ENCODE data around the gene LHX3. TPM values are rescaled to one million over a fixed set of nuclear protein-coding genes. Genes with fewer than 3 reads are reported as not detected.

LHX3 gene
- total RNA-seq, 1 donor from 2014 or later, result 0.07 TPM

DNA sequence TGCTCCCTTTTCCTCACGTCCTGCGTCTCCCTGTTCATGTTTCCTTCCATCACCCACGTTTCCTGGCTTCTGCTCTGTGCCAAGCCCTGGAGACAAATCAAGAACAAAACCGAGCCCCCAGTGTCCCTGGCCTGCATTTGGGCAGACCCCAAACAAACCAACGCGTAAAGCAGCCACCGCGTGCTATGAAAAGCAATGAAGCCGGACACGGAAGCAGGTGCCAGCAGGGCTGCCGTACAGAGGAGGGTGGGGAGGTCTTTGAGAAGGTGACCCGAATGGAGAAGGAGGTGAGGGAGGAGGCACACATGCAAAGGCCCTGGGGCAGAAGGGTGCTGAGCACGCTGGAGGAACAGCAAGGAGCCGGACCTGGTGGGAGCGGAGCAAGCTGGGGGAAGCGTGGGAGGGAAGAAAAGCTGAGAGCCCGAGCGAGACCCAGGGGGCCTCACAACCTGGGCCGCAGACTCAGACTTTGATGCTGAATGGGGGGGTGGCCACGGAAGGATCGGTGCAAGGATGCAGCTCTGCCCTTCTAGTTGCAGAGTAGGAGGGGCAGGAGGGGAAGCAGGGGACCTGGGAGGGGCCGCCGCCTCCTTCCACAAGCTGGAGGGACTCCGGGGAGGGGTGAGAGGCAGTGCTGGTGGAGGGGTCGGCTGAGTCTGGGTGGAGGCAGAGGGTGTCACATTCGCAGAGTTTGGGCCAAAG is 42.1 kb upstream of the LHX3 start:
- H3K27ac Mint-ChIP-seq (ENCODE audit: unreplicated experiment), result no peak overlapping the region
- DNase-seq (ENCODE audit: low read depth, low spot score), result no peak
- H3K4me3 Mint-ChIP-seq, result peak overlapping the region; percentile 85
- no peaks in the 10 kb centered on the region for H3K36me3 Mint-ChIP-seq (ENCODE audit: low read depth)
- TF ChIP-seq CTCF (conservative IDR thresholded peaks at IDR 0.05), result no peak
- no peaks in the 10 kb centered on the region for H3K9me3 Mint-ChIP-seq
- H3K27me3 Mint-ChIP-seq (ENCODE audit: low read depth), result no peaks in the 10 kb centered on the region
- peaks cover 31% of the 10 kb centered on the region for H3K4me1 Mint-ChIP-seq

DNA sequence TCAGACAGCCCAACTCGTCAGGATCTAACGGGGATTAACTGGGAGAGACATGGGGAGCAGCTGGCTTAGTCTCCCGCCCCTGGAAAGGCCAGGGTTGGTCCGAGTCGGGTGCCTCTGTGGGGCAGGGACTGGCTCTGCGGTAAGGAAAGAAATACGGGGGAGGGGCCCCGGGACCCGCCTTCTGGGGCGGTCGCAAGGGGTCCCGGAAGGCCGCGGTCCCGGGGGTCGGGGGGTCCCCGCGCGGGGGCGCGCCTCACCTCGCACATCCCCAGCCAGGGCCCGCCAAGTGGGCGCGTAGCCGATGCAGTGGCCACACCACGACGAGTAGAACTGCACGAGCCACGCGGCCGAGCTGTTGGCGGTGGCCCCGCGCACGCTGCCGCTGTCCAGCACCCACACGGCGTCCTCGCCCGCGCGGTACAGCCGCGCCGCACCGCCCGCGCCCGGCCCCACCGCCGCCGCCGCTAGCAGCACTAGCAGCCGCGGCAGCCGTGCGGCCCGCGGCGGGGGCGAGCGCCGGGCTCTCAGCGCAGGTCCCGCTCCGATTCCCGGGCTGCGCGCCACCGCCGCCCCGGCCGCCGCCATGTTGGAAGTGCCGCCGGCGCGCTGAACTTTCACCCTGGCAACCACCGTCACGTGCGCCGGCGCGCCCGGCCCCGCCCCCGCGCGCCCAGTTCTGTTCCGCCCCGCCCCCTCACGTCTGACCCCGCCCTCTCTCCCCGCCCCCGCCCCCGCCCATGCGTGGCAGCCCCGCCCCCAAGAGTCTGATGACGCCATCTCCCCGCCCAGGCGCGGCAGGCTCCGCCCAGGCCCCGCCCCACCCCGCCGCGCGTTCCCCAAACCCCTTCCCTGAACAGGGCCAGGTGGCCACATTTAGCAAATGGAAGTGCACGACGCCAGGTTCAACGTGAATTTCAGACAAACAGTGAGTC is 40.6 kb upstream of the LHX3 start, which contains the start of gene QSOX2:
Gene QSOX2 (minus strand): TSS at position 594 of the 932 bp plus-strand sequence. CDS start 9 bp downstream, at position 585.
- Mint-ChIP-seq H3K27me3 (ENCODE audit: low read depth) (no peaks in the 10 kb centered on the region), H3K4me3 (peak within 1 kb of the TSS; percentile 97), H3K4me1 (peaks cover 35% of the 10 kb centered on the region), H3K36me3 (ENCODE audit: low read depth) (no peaks in the 10 kb centered on the region), H3K27ac (ENCODE audit: unreplicated experiment) (peak within 1 kb of the TSS; percentile 85), H3K9me3 (no peaks in the 10 kb centered on the region)
- no peak for TF ChIP-seq CTCF (conservative IDR thresholded peaks at IDR 0.05)
- DNase-seq (ENCODE audit: low read depth, low spot score), result peak; percentile 79

DNA sequence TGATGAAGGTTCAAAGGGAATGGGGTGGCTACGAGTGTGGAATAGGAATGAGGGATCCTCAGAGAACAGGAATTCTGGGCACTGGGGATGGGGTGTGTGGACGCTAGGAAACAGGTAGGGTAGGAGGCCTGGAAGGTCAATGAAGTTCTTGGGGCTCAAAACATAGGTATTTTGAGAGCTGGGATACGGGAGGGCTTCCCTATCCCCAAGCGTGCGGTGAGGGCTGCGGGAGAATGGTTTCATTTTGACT is 40.0 kb upstream of the LHX3 start:
- Mint-ChIP-seq H3K27me3 (ENCODE audit: low read depth) (no peaks in the 10 kb centered on the region), H3K9me3 (no peaks in the 10 kb centered on the region), H3K36me3 (ENCODE audit: low read depth) (no peaks in the 10 kb centered on the region), H3K27ac (ENCODE audit: unreplicated experiment) (peak overlapping the region; percentile 85), H3K4me1 (peaks cover 35% of the 10 kb centered on the region), H3K4me3 (peak overlapping the region; percentile 97)
- no peak for DNase-seq (ENCODE audit: low read depth, low spot score)
- no peak for TF ChIP-seq CTCF (conservative IDR thresholded peaks at IDR 0.05)

GRCh38 chr9:136244122-136244968 is 39.4 kb upstream of the LHX3 start:
- no peaks in the 10 kb centered on the region for H3K9me3 Mint-ChIP-seq
- no peak for TF ChIP-seq CTCF (conservative IDR thresholded peaks at IDR 0.05)
- H3K27ac Mint-ChIP-seq (ENCODE audit: unreplicated experiment), result peak overlapping the region; percentile 85
- H3K4me3 Mint-ChIP-seq, result peak overlapping the region; percentile 97
- peaks cover 35% of the 10 kb centered on the region for H3K4me1 Mint-ChIP-seq
- no peaks in the 10 kb centered on the region for H3K27me3 Mint-ChIP-seq (ENCODE audit: low read depth)
- DNase-seq (ENCODE audit: low read depth, low spot score), result no peak
- H3K36me3 Mint-ChIP-seq (ENCODE audit: low read depth), result no peaks in the 10 kb centered on the region

DNA sequence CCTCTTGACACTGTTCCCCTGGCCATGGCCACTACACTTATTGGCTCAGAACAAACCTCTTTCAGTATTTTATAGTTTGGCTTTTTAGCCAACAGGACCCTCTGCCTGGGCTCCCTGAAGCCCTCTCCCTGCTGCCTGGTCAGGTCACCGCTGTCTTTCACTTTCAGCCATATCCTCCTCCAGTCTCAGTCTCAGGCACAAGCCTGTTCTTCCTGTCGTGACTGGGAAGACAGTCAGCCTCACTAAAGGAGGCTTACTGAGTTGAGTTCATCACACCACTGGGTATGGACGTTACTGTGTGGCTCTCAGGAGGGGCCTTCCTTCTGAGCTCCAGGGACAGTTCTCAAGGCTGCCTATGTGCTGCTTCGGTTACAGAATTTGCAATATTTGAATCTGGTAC is 38.7 kb upstream of the LHX3 start:
- H3K36me3 Mint-ChIP-seq (ENCODE audit: low read depth), result no peaks in the 10 kb centered on the region
- TF ChIP-seq CTCF (conservative IDR thresholded peaks at IDR 0.05), result no peak
- H3K4me3 Mint-ChIP-seq, result peak overlapping the region; percentile 97
- peaks cover 35% of the 10 kb centered on the region for H3K4me1 Mint-ChIP-seq
- DNase-seq (ENCODE audit: low read depth, low spot score), result no peak
- H3K9me3 Mint-ChIP-seq, result no peaks in the 10 kb centered on the region
- H3K27me3 Mint-ChIP-seq (ENCODE audit: low read depth), result no peaks in the 10 kb centered on the region
- no peak overlapping the region for H3K27ac Mint-ChIP-seq (ENCODE audit: unreplicated experiment)
